Trophoblast cell (in vitro differentiated cells and primary cell): ENCODE data around the gene LRIG1.

Experiments
- DNase-seq, 2 donors: peaks; one replicate each; pipeline ENCODE4 v3.0.0-alpha.2; 2016
- H2AFZ ChIP-seq: 2 replicates; pipeline ENCODE4 v1.6.1; 2013; ENCODE audit warnings: low read length, moderate library complexity, mild to moderate bottlenecking; ENCODE audit not compliant: insufficient read depth, poor library complexity
- H2AK5ac ChIP-seq: 2 replicates; pipeline ENCODE4 v1.6.1; 2013; ENCODE audit warnings: mild to moderate bottlenecking, low read length
- H2BK120ac ChIP-seq: 2 replicates; pipeline ENCODE4 v1.6.1; 2013; ENCODE audit warnings: low read length, mild to moderate bottlenecking, moderate library complexity; ENCODE audit not compliant: insufficient read depth, poor library complexity
- H2BK12ac ChIP-seq: 2 replicates; pipeline ENCODE4 v1.6.1; 2013; ENCODE audit warnings: mild to moderate bottlenecking, low read length, moderate library complexity
- H2BK5ac ChIP-seq: 2 replicates; pipeline ENCODE4 v1.6.1; 2013; ENCODE audit warnings: low read length, low read depth, moderate library complexity, mild to moderate bottlenecking; ENCODE audit not compliant: poor library complexity
- H3K14ac ChIP-seq: 2 replicates; pipeline ENCODE4 v1.6.1; 2013; ENCODE audit warnings: mild to moderate bottlenecking, low read length
- H3K18ac ChIP-seq: 2 replicates; pipeline ENCODE4 v1.6.1; 2013; ENCODE audit warnings: mild to moderate bottlenecking, low read length
- H3K23ac ChIP-seq: 2 replicates; pipeline ENCODE4 v1.6.1; 2013; ENCODE audit warnings: low read length
- H3K27ac ChIP-seq: 2 replicates; pipeline ENCODE4 v1.5.1; 2013; ENCODE audit warnings: low read depth, mild to moderate bottlenecking, inconsistent platforms, low read length, moderate library complexity
- H3K27me3 ChIP-seq: 2 replicates; pipeline ENCODE4 v1.6.1; 2013; ENCODE audit warnings: inconsistent platforms, mild to moderate bottlenecking, low read length, moderate library complexity; ENCODE audit not compliant: insufficient read depth
- H3K36me3 ChIP-seq, 2 experiments: 1 replicate in 1 of 2; 2 replicates in 1 of 2; pipeline ENCODE4 v1.6.1; 2013; ENCODE audit warnings: low read length in 2 of 2, mild to moderate bottlenecking in 2 of 2, moderate library complexity in 1 of 2; ENCODE audit not compliant: insufficient read depth in 2 of 2, control insufficient read depth in 1 of 2
- H3K4ac ChIP-seq: 2 replicates; pipeline ENCODE4 v1.6.1; 2013; ENCODE audit warnings: low read depth, mild to moderate bottlenecking, low read length, moderate library complexity
- H3K4me1 ChIP-seq, 2 experiments: 1 replicate in 1 of 2; 2 replicates in 1 of 2; pipeline ENCODE4 v1.6.1; 2013; ENCODE audit warnings: low read length in 2 of 2, mild to moderate bottlenecking in 2 of 2, moderate library complexity in 1 of 2; ENCODE audit not compliant: insufficient read depth in 2 of 2, control insufficient read depth in 1 of 2
- H3K4me2 ChIP-seq: 2 replicates; pipeline ENCODE4 v1.6.1; 2013; ENCODE audit warnings: inconsistent platforms, mild to moderate bottlenecking, low read length, moderate library complexity
- H3K4me3 ChIP-seq: 2 replicates; pipeline ENCODE4 v1.5.1; 2013; ENCODE audit warnings: mild to moderate bottlenecking, low read depth, low read length, inconsistent platforms
- H3K79me1 ChIP-seq: one replicate; pipeline ENCODE4 v1.6.1; 2013; ENCODE audit warnings: low read length
- H3K79me2 ChIP-seq: 2 replicates; pipeline ENCODE4 v1.6.1; 2013; ENCODE audit warnings: low read length, mild to moderate bottlenecking; ENCODE audit not compliant: control insufficient read depth, insufficient read depth, poor library complexity
- H3K9ac ChIP-seq: 2 replicates; pipeline ENCODE4 v1.6.1; 2013; ENCODE audit warnings: mild to moderate bottlenecking, low read length
- H3K9me3 ChIP-seq: 2 replicates; pipeline ENCODE4 v1.6.1; 2013; ENCODE audit warnings: low read depth, mild to moderate bottlenecking, control low read depth, inconsistent platforms, low read length; ENCODE audit not compliant: insufficient read depth
- H4K12ac ChIP-seq: 2 replicates; pipeline ENCODE4 v1.6.1; 2013; ENCODE audit warnings: low read depth, mild to moderate bottlenecking, low read length, moderate library complexity
- H4K8ac ChIP-seq: 2 replicates; pipeline ENCODE4 v1.6.1; 2013; ENCODE audit warnings: low read depth, mild to moderate bottlenecking, low read length, moderate library complexity
- H4K91ac ChIP-seq: one replicate; pipeline ENCODE4 v1.6.1; 2013; ENCODE audit warnings: low read depth, mild to moderate bottlenecking, low read length, moderate library complexity
- WGBS: extraction: QIAGEN DNeasy Blood & Tissue Kit; methylation state at CpG from one replicate; pipeline ENCODE4 v1.1.7; 2013; ENCODE audit warnings: missing lambda C conversion rate; ENCODE audit not compliant: insufficient read length, insufficient coverage; ENCODE audit errors: extremely low coverage; 5-methylcytosine and 5-hydroxymethylcytosine counted together

The LRIG1 gene

GRCh38 chr3:66428733-66429132, 72.1 kb downstream of the LRIG1 start:
- no peak overlapping the region for H3K27ac ChIP-seq
- WGBS = no CpG with 5 or more reads among the region's 5 CpGs
- H3K4me3 ChIP-seq = no peak overlapping the region
- H3K27me3 ChIP-seq = no peaks in the 10 kb centered on the region
- no peak overlapping the region for H3K18ac ChIP-seq
- H3K4ac ChIP-seq = no peak overlapping the region
- no peak overlapping the region for H2BK120ac ChIP-seq
- no peaks in the 10 kb centered on the region for H3K79me2 ChIP-seq
- H3K14ac ChIP-seq = no peak overlapping the region
- H2BK12ac ChIP-seq = no peak overlapping the region
- no peak overlapping the region for H3K9ac ChIP-seq
- no peak overlapping the region for H3K23ac ChIP-seq
- no peak overlapping the region for H2AK5ac ChIP-seq
- no peak for DNase-seq
- H3K4me2 ChIP-seq = no peak overlapping the region
- no peak overlapping the region for H4K91ac ChIP-seq
- H3K36me3 ChIP-seq = no peaks in the 10 kb centered on the region
- no peak overlapping the region for H4K8ac ChIP-seq
- H3K9me3 ChIP-seq = no peaks in the 10 kb centered on the region
- no peak overlapping the region for H2BK5ac ChIP-seq
- no peak overlapping the region for H2AFZ ChIP-seq
- peaks cover 0 to 3% of the 10 kb centered on the region in 2 experiments for H3K4me1 ChIP-seq
- H4K12ac ChIP-seq = no peak overlapping the region
- no peaks in the 10 kb centered on the region for H3K79me1 ChIP-seq

DNA sequence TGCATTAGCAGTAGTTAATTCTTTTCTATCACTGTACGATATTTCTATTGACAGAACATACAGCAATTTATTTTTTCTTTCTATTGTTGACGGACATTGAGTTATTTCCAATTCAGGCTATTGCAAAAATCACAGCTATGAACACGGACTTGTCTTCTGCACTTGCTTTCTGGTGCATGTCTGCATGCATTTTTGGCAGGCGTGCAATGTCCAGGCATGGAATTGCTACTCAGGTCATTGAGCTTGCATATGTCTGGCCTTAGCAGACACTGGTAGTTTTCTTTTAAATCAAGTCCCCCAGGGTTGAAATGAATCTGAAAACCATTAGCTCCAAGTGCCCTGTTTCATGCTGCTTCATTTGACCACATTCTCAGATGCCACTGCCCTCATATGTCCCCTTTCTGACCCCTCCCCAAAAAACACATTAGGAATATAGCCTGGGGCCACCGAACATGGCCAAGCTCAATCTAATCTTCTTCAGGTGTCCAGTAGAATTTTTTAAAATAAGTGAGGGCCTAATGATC, 72.8 kb downstream of the LRIG1 start:
- no peak overlapping the region for H2BK5ac ChIP-seq
- no peaks in the 10 kb centered on the region for H3K79me2 ChIP-seq
- H2BK120ac ChIP-seq = no peak overlapping the region
- H3K4me3 ChIP-seq = no peak overlapping the region
- H4K91ac ChIP-seq = no peak overlapping the region
- no peak overlapping the region for H2AFZ ChIP-seq
- no peak overlapping the region for H4K12ac ChIP-seq
- no peak overlapping the region for H3K18ac ChIP-seq
- no peaks in the 10 kb centered on the region for H3K9me3 ChIP-seq
- H4K8ac ChIP-seq = no peak overlapping the region
- no peak overlapping the region for H3K9ac ChIP-seq
- no CpG with 5 or more reads among the region's 5 CpGs for WGBS
- no peaks in the 10 kb centered on the region for H3K79me1 ChIP-seq
- H3K4me1 ChIP-seq = peaks cover 0 to 3% of the 10 kb centered on the region in 2 experiments
- no peak overlapping the region for H2BK12ac ChIP-seq
- no peaks in the 10 kb centered on the region for H3K27me3 ChIP-seq
- no peak overlapping the region for H3K4ac ChIP-seq
- no peak for DNase-seq
- no peak overlapping the region for H3K4me2 ChIP-seq
- H3K14ac ChIP-seq = no peak overlapping the region
- H3K27ac ChIP-seq = no peak overlapping the region
- H3K36me3 ChIP-seq = no peaks in the 10 kb centered on the region
- no peak overlapping the region for H3K23ac ChIP-seq
- H2AK5ac ChIP-seq = no peak overlapping the region

- Histone ChIP-seq H3K27ac (no peak overlapping the region), H3K79me2 (no peaks in the 10 kb centered on the region), H2AFZ (no peak overlapping the region), H3K4me3 (no peak overlapping the region), H3K18ac (no peak overlapping the region), H3K14ac (no peak overlapping the region), H3K4me1 (peaks cover 0 to 3% of the 10 kb centered on the region in 2 experiments), H3K79me1 (no peaks in the 10 kb centered on the region), H3K4ac (no peak overlapping the region), H2AK5ac (no peak overlapping the region), H3K23ac (no peak overlapping the region), H2BK5ac (no peak overlapping the region), H2BK120ac (no peak overlapping the region), H3K9ac (no peak overlapping the region), H4K8ac (no peak overlapping the region), H3K36me3 (no peaks in the 10 kb centered on the region), H3K27me3 (no peaks in the 10 kb centered on the region), H3K4me2 (no peak overlapping the region), H3K9me3 (no peaks in the 10 kb centered on the region), H2BK12ac (no peak overlapping the region), H4K12ac (no peak overlapping the region), H4K91ac (no peak overlapping the region)
- no peak for DNase-seq
- WGBS = no CpG with 5 or more reads among the region's 3 CpGs
These were observed 73.5 kb downstream of the LRIG1 start for GRCh38 chr3:66427352-66427751.

DNA sequence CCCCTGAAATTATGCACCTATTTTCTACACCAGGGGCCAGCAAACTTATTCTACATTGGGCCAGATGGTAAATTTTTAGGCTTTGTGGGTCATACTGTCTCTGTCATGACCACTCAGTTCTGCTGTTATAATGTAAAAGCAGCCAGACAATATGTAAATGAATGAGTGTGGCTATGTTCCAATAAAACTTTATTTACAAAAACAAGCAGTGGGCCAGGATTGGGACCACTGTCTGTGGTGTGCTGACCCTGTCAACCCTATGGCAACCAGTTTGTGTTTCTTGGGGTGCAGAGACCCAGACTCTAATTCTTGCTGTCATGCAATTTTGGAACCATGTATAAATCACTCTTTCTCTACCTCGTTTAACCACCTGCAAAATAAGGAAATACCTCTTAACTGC, 74.7 kb downstream of the LRIG1 start:
- no peak overlapping the region for H3K27ac ChIP-seq
- H3K4me2 ChIP-seq = no peak overlapping the region
- no peak overlapping the region for H2BK5ac ChIP-seq
- no peak overlapping the region for H2BK120ac ChIP-seq
- H3K9me3 ChIP-seq = peaks cover 7% of the 10 kb centered on the region
- H3K4ac ChIP-seq = no peak overlapping the region
- no peak overlapping the region for H4K8ac ChIP-seq
- WGBS = no CpG with 5 or more reads among the region's 1 CpG
- no peaks in the 10 kb centered on the region for H3K79me1 ChIP-seq
- no peak overlapping the region for H4K12ac ChIP-seq
- no peak overlapping the region for H3K18ac ChIP-seq
- H2AFZ ChIP-seq = no peak overlapping the region
- H3K23ac ChIP-seq = no peak overlapping the region
- H3K36me3 ChIP-seq = peaks cover 0 to 3% of the 10 kb centered on the region in 2 experiments
- H3K9ac ChIP-seq = no peak overlapping the region
- H3K14ac ChIP-seq = no peak overlapping the region
- no peaks in the 10 kb centered on the region for H3K27me3 ChIP-seq
- no peak overlapping the region for H2AK5ac ChIP-seq
- DNase-seq = no peak
- H2BK12ac ChIP-seq = no peak overlapping the region
- no peaks in the 10 kb centered on the region for H3K79me2 ChIP-seq
- H3K4me1 ChIP-seq = peaks cover 0 to 3% of the 10 kb centered on the region in 2 experiments
- H4K91ac ChIP-seq = no peak overlapping the region
- H3K4me3 ChIP-seq = no peak overlapping the region
